Astrocyte of the spinal cord (primary cell): ENCODE measurements around the gene GHRHR.

Source experiments
- DNase-seq: peaks from one replicate; pipeline ENCODE4 v3.0.0; 2011; ENCODE audit warnings: low read depth, low spot score
- H3K4me3 ChIP-seq: 2 replicates; pipeline ENCODE4 v1.5.1; 2011; ENCODE audit warnings: low read depth, mild to moderate bottlenecking, low read length, moderate library complexity
- CTCF ChIP-seq: IDR thresholded peaks from 2 replicates; pipeline ENCODE4 v1.5.1; 2012; ENCODE audit warnings: low read depth, mild to moderate bottlenecking, low read length, inconsistent platforms
- in situ Hi-C: cut with HindIII; loops from 2 replicates; pipeline ENCODE4 v1.10.0; 2017; ENCODE audit warnings: low sequenced_read_pairs

Gene GHRHR

DNA sequence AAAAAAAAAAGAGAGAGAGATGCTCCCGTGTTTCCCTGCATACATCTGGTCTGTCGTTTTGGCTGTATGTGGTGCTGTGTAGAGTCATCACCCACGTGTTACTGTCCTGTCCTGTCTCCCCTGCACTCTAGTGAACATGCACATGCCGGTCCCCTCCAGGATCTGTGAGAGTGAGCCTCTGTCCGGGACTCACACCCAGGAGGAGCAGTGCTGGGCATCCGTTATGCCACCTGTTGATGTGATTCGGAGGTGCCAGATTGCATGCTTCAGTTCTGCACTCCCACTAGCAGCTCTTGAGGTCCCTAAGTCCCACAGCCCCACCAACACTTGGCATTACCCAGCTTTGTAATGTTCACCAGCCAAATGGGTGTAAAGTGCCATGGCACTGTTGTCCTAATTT, 16.4 kb downstream of the GHRHR start:
- in situ Hi-C loops = no loop called here
- DNase-seq = no peak
- TF ChIP-seq CTCF = no peak
- no peak overlapping the region for H3K4me3 ChIP-seq

- H3K4me3 ChIP-seq = no peak overlapping the region
- no peak for DNase-seq
- TF ChIP-seq CTCF = no peak
- in situ Hi-C loops = no loop called here
Measured at GRCh38 chr7:30980751-30981150, 17.0 kb downstream of the GHRHR start.

DNA sequence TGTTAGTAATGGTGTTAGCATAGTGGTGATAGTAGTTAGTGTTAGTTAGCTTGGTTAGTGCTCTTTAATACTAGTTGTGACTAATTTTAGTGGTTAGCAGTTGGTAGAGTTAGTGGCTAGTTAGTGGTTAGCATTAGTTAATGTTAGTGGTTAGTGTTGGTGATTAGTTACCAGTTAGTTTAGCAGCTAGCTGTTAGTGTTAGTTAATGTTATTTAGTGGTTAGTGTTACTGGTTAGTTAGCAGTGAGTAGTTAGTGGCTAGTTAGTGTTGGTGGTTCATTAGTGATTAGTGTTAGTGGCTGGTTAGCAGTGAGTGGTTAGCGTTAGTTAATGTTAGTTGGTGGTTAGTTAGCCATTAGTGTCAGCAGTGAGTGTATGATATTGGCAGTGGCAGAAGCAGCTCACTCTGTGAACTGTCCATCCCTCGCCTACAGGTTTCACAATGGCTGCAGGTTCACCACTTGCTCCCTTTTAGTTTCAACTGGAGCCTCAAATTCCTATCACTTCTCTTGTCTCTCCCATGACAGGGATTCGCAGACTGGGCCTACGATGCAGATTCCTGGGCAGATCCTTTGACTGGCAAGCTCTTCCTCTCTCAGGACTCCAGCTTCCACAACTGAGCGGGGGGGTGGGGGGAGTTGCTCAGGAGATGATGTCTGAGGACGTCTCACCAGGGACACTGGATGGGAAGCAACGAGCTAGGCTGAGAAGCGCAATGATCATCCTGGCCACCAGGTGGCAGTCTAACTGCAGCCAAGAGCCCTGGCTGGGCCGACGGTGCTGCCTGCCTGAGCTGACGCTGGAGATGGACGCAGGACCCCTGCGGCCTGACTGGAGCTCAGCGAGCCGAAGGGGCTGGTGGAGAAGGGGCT, 19.5 kb downstream of the GHRHR start:
- in situ Hi-C loops = no loop called here
- DNase-seq = peak; percentile 73
- peak; percentile 94 for TF ChIP-seq CTCF
- H3K4me3 ChIP-seq = no peak overlapping the region

DNA sequence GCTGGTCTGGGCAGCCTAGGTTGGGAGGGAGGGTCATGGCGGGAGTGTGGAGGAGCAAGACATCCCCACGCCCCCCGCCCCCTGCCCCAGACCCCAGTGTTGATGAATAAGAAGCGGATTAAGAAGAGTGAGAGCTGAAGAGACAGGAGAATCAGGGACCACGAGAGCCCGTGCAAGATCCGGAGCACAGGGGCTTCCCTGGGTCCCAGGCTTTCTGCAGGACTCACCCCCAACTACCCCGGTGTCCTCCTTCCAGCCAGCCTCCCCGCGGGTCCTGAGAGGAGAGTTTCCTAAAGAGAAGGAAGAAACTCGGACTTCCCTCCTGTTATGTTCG, 20.1 kb downstream of the GHRHR start:
- no peak for DNase-seq
- H3K4me3 ChIP-seq = no peak overlapping the region
- in situ Hi-C loops = no loop called here
- TF ChIP-seq CTCF = no peak

DNA sequence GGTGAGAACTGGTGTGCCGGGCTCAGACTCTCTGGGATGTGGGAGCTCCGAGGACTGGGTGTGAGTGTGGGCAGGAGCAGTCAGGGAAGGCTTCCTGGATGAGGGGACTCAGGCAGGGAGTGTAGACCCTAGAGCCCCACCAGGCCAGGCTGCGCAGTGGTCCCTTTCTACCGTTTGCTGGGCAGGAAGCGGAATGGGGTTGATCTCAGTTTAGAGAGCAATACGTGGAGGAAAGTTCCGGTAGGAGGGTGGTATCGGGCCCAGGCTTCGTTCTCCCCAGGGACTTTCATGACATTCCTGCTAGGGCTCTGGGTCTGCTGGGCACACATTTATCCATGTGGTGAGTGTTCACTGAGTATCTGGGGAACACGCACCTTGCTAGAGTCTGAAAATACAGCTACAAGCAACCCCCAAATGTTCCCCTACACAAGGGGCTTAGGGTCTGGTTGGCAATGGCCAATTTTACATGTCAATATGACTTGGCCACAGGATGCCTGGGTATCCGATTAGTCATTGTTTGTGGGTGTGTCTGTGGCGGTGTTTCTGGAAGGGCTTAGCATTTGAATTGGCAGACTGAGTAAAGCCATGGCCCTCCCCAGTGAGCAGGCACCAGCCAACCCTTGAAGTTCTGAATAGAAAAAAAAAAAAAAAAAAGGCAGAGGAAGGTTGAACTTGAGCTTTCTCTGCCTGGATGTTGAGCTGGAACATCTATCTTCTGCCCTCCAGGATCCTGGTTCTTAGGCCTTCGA, 20.8 kb downstream of the GHRHR start:
- in situ Hi-C loops = no loop called here
- H3K4me3 ChIP-seq = no peak overlapping the region
- TF ChIP-seq CTCF = no peak
- DNase-seq = peak; percentile 51

DNA sequence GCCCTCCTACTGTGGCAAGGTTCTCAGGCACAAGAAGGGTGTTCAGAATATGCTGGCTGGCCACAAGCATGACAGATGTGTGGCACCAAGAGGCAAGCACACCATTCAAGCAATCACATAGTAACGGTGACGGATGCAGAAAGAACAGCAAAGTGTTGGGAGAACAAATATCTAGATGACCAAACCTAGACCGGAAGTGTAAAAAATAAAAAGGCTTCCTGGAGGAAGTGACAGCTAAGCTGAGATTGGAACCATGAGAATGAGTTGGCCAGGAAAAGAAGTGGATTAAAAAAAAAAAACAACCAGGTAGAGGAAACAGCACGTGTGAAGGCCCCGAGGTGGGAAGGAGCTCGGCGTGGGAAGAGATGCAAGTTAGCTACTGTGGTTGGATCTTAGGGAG, 22.0 kb downstream of the GHRHR start:
- in situ Hi-C loops = no loop called here

More for the DNA sequence above, 22.0 kb downstream of the GHRHR start:
- no peak overlapping the region for H3K4me3 ChIP-seq
- no peak for DNase-seq
- TF ChIP-seq CTCF = no peak
